Measurements from ENCODE around the gene IL11RA. TPM values are rescaled to one million over a fixed set of nuclear protein-coding genes. Genes with fewer than 3 reads are reported as not detected.

IL11RA gene
- total and polyA plus RNA-seq, 2 of the 8 experiments (the other 6 are each of a cell fraction or from before 2014, with no cell fraction given): 5.5 to 9.1 TPM

- H4K20me1 ChIP-seq (replicated peaks in 1 of 2; ENCODE audit: control insufficient read depth in 1 of 2, insufficient read depth in 2 of 2, low read length in 2 of 2): peaks cover 0 to 4% of the 10 kb centered on the region in 2 experiments
- CTCF ChIA-PET (ENCODE audit: partially characterized antibody): interaction anchor here (1.0 to 15.2 kb wide), 4 partner anchors 8 to 278 kb away, joined by 3 to 277 read pairs (median 10); partner anchors contain the start of genes GALT and SIGMAR1
- no peak overlapping the region for H3K14ac ChIP-seq (ENCODE audit: insufficient read length)
- no peak overlapping the region for H2BK15ac ChIP-seq (ENCODE audit: low read length)
- H2BK120ac ChIP-seq (replicated peaks; ENCODE audit: low read depth, low read length): no peak overlapping the region
- H4K8ac ChIP-seq (ENCODE audit: extremely low read depth, insufficient read depth, low read length): no peak overlapping the region
- H3K56ac ChIP-seq (replicated peaks; ENCODE audit: insufficient read length, low read depth, low read length): no peak overlapping the region
- H3K36me3 ChIP-seq (ENCODE audit: control insufficient read depth in 2 of 4, insufficient read depth in 4 of 4, low read length in 3 of 4): no peaks in the 10 kb centered on the region
- no peak overlapping the region for H3K27ac ChIP-seq (ENCODE audit: low read depth, low read length)
- H3K4ac ChIP-seq (replicated peaks; ENCODE audit: insufficient read length, low read depth, low read length): no peak overlapping the region
- no peak overlapping the region for H4K91ac ChIP-seq (replicated peaks; ENCODE audit: insufficient read length, low read length)
- POLR2A ChIA-PET (ENCODE audit: partially characterized antibody): interaction anchor here (2.7 to 12.8 kb wide), 2 partner anchors 10 to 23 kb away, joined by 12 to 127 read pairs; partner anchors contain the start of genes ARID3C, GALT and SIGMAR1
- no peaks in the 10 kb centered on the region for H3K9me3 ChIP-seq (ENCODE audit: insufficient read depth in 2 of 2, low read depth in 1 of 2, low read length in 1 of 2)
- H2BK12ac ChIP-seq (ENCODE audit: low read depth, low read length): no peak overlapping the region
- H3K9ac ChIP-seq (replicated peaks in 1 of 4; ENCODE audit: extremely low read depth in 1 of 4, low read depth in 3 of 4, low read length in 3 of 4): no peak overlapping the region
- H3K23ac ChIP-seq (ENCODE audit: insufficient read length): no peak overlapping the region
- no peak overlapping the region for H2AFZ ChIP-seq (ENCODE audit: low read length)
- no peak overlapping the region for H3K18ac ChIP-seq (ENCODE audit: extremely low read depth, low read length)
- no peak overlapping the region for H2BK20ac ChIP-seq (ENCODE audit: low read length)
- no peak overlapping the region for H4K5ac ChIP-seq (ENCODE audit: insufficient read length, low read depth, low read length)
- H2AK5ac ChIP-seq (ENCODE audit: low read depth, low read length): no peak overlapping the region
- H3K4me2 ChIP-seq (ENCODE audit: insufficient read depth in 1 of 2, low read depth in 2 of 2, low read length in 2 of 2): no peak overlapping the region
- H3K4me3 ChIP-seq (ENCODE audit: extremely low read depth in 1 of 4, insufficient read depth in 2 of 4, low read depth in 3 of 4, low read length in 4 of 4): no peak overlapping the region
- no peaks in the 10 kb centered on the region for H3K79me1 ChIP-seq (ENCODE audit: low read depth, low read length)
- no peaks in the 10 kb centered on the region; a peak in 1 of 7 replicates for H3K27me3 ChIP-seq (replicated peaks in 1 of 4; ENCODE audit: control insufficient read depth in 3 of 4, extremely low read depth in 1 of 4, insufficient read depth in 3 of 4, low read length in 3 of 4)
- FAIRE-seq (no peak), DNase-seq (ENCODE audit: low read depth in 1 of 2, low spot score in 2 of 2) (no peak)
- H3K23me2 ChIP-seq (ENCODE audit: low read depth, low read length): peaks cover 4% of the 10 kb centered on the region
- H3K4me1 ChIP-seq (replicated peaks in 1 of 4; ENCODE audit: control insufficient read depth in 3 of 4, insufficient read depth in 4 of 4, low read length in 3 of 4): peaks cover 5 to 17% (median 10%) of the 10 kb centered on the region in 4 experiments; a peak in 6 of 7 replicates
- H2BK5ac ChIP-seq (ENCODE audit: low read depth, low read length): no peak overlapping the region
- no peak for TF ChIP-seq RBBP5 (IDR thresholded peaks at IDR 0.05; ENCODE audit: borderline replicate concordance, low read depth, low read length)
- no peak for TF ChIP-seq TAF7 (optimal IDR thresholded peaks at IDR 0.05; ENCODE audit: borderline replicate concordance, low read depth, low read length)
- no peak for TF ChIP-seq BCL11A (IDR thresholded peaks at IDR 0.05; ENCODE audit: low read depth in 2 of 2, low read length in 2 of 2)
- no peak for TF ChIP-seq NRF1 (IDR thresholded peaks at IDR 0.05; ENCODE audit: low read depth, low read length)
- no peak for TF ChIP-seq CEBPB (IDR thresholded peaks at IDR 0.05; ENCODE audit: low read depth, low read length)
- no peak for TF ChIP-seq ZNF274 (IDR thresholded peaks at IDR 0.05; ENCODE audit: borderline replicate concordance, extremely low read depth, low read length)
- TF ChIP-seq GTF2F1 (IDR thresholded peaks at IDR 0.05; ENCODE audit: borderline replicate concordance, low read depth, low read length): no peak
- no peaks in the 10 kb centered on the region for H3K79me2 ChIP-seq (ENCODE audit: control insufficient read depth in 1 of 2, insufficient read depth in 2 of 2, low read length in 2 of 2)
- WGBS, 2 experiments (ENCODE audit: extremely low coverage in 1 of 2, insufficient coverage in 1 of 2, insufficient read length in 1 of 2, insufficient replicate concordance in 2 of 2, low coverage in 1 of 2, low lambda C conversion rate in 2 of 2, missing lambda C conversion rate in 1 of 2): 87% methylated on average over 5 of the region's 5 CpGs; no CpG with 5 or more reads in 1 of the 2 experiments
Measured at GRCh38 chr9:34656992-34657391, 5.0 kb downstream of the IL11RA start.

Data from H1 (cell line).